Stimulated activated CD4-positive, alpha-beta T cell treated with anti-CD3 and anti-CD28 coated beads, Interleukin-1b, Interleukin-23, amount 100 ng/mL, for 4 hours (primary cell): Measurements from ENCODE around the gene S100A16.
"Not testable (repeated sequence)": the region's sequence is repeated elsewhere in the genome, so short reads cannot be mapped to it uniquely, and the experiment has no call there.

Source experiments
- DNase-seq, 2 donors: peaks; one replicate each; pipeline ENCODE4 v3.0.0-alpha.2; 2020; ENCODE audit warnings: low read depth in 2 of 2

The S100A16 gene

DNA sequence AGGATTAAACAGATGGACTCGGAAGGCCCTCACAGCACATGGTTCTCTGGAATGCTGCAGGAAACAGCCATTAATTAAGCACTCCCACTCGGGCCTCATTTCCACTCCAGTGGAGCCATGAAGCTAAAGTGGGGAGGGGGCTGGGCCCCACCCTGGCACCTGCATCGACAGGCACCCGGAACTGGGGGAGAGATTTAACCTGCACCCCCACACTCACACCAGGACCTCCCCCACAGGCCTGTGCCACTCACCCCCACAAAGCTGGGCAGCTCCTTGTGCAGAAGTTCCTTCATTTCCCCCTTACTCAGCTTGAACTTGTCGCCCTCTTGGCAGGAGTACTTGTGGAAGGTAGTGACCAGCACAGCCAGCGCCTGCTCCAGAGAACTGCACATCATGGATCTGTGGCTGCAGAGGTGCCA, 49.4 kb downstream of the S100A16 start:
- DNase-seq = no peak

DNA sequence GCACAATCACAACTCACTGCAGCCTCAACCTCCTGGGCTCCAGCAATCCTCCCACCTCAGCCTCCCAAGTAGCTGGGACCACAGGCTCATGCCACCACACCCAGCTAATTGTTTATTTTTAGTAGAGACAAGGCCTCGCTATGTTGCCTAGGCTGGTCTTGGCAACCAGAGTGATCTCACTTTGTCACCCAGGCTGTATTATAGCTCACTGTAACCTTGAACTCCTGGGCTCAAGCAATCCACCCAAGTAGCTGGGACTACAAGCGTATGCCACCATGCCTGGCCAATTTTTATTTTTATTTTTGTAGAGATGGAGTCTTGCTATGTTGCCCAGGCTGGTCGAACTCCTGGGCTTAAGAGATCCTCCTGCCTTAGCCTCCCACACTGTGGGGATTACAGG, 50.9 kb downstream of the S100A16 start:
- not testable (repeated sequence) for DNase-seq

DNA sequence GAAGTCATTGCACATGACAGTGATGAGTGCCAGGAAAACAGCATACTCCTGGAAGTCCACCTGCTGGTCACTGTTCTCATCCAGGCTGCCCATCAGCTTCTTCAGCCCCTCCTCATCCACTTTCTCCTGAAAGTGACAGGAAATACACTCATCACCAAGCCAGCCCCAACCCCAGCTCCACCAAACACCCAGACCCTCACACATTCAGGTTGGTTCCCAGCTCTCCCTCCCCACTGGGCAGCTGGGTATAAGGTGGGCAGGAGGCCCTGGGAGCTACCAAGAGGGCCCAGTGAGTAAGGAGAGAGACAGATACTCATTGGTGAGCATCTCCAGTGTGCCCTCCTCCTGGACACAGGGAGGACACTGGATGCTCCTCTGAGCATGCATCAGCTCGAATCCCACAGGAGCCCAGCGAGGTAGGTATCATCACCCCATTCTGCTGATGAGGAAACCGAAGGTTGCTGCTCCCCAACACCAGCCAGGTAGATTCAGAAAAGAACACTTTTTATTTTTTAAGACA, 51.4 kb downstream of the S100A16 start:
- DNase-seq = no peak

DNA sequence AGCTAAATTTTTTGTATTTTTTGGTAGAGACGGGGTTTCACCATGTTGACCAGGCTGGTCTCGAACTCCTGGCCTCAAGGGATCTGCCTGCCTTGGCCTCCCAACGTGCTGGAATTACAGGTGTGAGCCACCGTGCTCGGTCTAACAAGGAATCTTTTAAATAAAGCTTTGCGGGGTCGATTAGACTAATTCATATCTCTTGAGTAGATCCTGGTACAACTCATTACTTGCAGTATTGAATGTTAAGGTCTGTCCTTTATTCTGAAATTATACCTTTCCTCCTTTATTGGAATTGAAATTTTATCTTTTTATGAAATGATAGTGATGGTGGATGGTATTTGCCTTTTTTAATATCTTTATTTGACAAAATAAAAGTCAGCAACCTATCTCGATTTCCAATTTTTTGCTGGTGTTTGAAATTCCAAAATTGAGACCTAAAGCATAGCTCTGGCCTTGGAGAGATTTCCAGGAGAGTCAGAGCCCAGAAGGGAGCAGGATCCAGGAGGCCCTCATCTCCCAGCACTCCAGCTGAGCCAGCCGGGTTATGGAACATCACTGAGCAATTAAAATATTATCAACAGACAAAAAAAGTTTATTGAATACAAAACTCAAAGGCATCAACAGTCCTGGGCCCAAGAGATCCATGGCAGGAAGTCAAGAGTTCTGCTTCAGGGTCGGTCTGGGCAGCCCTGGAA, 52.0 kb downstream of the S100A16 start:
- DNase-seq = no peak

DNA sequence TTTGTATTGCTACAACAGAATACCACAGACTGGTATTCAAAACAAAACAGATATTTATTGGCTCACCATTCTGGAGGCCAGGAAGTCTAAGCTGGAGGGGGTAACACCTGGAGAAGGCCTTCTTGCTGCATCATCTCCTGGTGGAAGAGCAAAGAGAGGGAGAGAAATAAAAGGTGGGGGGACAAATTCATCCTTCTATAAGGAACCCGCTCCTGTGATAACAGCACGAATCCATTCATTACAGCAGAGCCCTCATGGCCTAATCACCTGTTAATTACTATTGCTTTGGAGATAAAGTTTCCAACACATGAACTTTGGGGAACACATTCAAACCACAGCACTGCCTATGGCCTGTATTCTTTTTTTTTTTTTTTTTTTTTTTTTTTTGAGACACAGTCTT, 52.7 kb downstream of the S100A16 start:
- no peak for DNase-seq

DNA sequence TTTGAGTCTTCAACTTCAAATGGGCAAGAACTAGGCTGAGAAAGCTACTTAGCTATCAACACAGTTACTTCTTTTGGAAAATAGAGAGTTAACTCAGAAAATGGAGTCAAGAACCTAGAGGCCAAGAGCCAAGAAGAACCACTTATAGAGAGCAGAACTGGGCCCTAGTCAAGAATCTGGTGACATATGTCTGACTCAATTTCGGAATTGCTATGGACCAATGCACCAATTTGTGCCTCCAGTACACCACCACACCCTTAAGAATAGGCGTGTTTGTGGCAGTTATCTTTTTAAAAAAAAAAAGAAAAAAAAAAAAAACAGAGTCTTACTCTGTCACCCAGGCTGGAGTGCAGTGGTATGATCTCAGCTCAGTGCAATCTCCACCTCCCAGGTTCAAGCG, 55.1 kb downstream of the S100A16 start:
- no peak for DNase-seq
